ENCODE measurements around the gene FAM177A1.
A peak's percentile ranks its signal among the peaks of the same experiment; 100 is the strongest.
"Not testable (repeated sequence)": the region's sequence is repeated elsewhere in the genome, so short reads cannot be mapped to it uniquely, and the experiment has no call there.

The FAM177A1 gene

GRCh38 chr14:35046048-35046750 lies at the start of gene FAM177A1:
TSS of gene FAM177A1 (plus strand) at chr14:35046272. CDS start at chr14:35046464, 192 bp downstream.
- peak; percentile 97 for DNase-seq (ENCODE audit: low read depth in 1 of 2, low spot score in 1 of 2)

GRCh38 chr14:34997762-34998161 lies 48.3 kb upstream of the FAM177A1 start:
- DNase-seq (ENCODE audit: low read depth in 1 of 2, low spot score in 1 of 2): no peak

- DNase-seq (ENCODE audit: low read depth in 1 of 2, low spot score in 1 of 2): no peak
These were observed 46.6 kb upstream of the FAM177A1 start for GRCh38 chr14:34999500-34999899.

- DNase-seq (ENCODE audit: low read depth in 1 of 2, low spot score in 1 of 2): no peak
These were observed 44.5 kb upstream of the FAM177A1 start for GRCh38 chr14:35001621-35002020.

GRCh38 chr14:35004839-35005238 lies 41.2 kb upstream of the FAM177A1 start:
- no peak for DNase-seq (ENCODE audit: low read depth in 1 of 2, low spot score in 1 of 2)

- DNase-seq (ENCODE audit: low read depth in 1 of 2, low spot score in 1 of 2): no peak
These were observed 29.5 kb upstream of the FAM177A1 start for GRCh38 chr14:35016568-35016967.

GRCh38 chr14:35020713-35021112 lies 25.4 kb upstream of the FAM177A1 start:
- no peak for DNase-seq (ENCODE audit: low read depth in 1 of 2, low spot score in 1 of 2)

GRCh38 chr14:35028435-35028834 lies 17.6 kb upstream of the FAM177A1 start:
- no peak for DNase-seq (ENCODE audit: low read depth in 1 of 2, low spot score in 1 of 2)

- DNase-seq (ENCODE audit: low read depth in 1 of 2, low spot score in 1 of 2): no peak
These were observed 13.5 kb upstream of the FAM177A1 start for GRCh38 chr14:35032562-35032961.

GRCh38 chr14:35034440-35034833 lies 11.6 kb upstream of the FAM177A1 start:
- no peak for DNase-seq (ENCODE audit: low read depth in 1 of 2, low spot score in 1 of 2)

GRCh38 chr14:35034944-35035554 lies 11.0 kb upstream of the FAM177A1 start:
- not testable (repeated sequence) for DNase-seq (ENCODE audit: low read depth in 1 of 2, low spot score in 1 of 2)

GRCh38 chr14:35038312-35038711 lies 7.8 kb upstream of the FAM177A1 start:
- DNase-seq (ENCODE audit: low read depth in 1 of 2, low spot score in 1 of 2): not testable (repeated sequence)

GRCh38 chr14:35042632-35043031 lies 3.4 kb upstream of the FAM177A1 start:
- DNase-seq (ENCODE audit: low read depth in 1 of 2, low spot score in 1 of 2): no peak

- DNase-seq (ENCODE audit: low read depth in 1 of 2, low spot score in 1 of 2): no peak
These were observed 3.0 kb upstream of the FAM177A1 start for GRCh38 chr14:35043046-35043445.

GRCh38 chr14:35044939-35045797 lies 904 bp upstream of the FAM177A1 start:
- DNase-seq (ENCODE audit: low read depth in 1 of 2, low spot score in 1 of 2): no peak

- DNase-seq (ENCODE audit: low read depth in 1 of 2, low spot score in 1 of 2): no peak
These were observed 349 bp upstream of the FAM177A1 start for GRCh38 chr14:35045798-35046047.

- no peak for DNase-seq (ENCODE audit: low read depth in 1 of 2, low spot score in 1 of 2)
These were observed 872 bp downstream of the FAM177A1 start for GRCh38 chr14:35046751-35047536.

- DNase-seq (ENCODE audit: low read depth in 1 of 2, low spot score in 1 of 2): no peak
These were observed 2.0 kb downstream of the FAM177A1 start for GRCh38 chr14:35047976-35048513.

- DNase-seq (ENCODE audit: low read depth in 1 of 2, low spot score in 1 of 2): no peak
These were observed 4.6 kb downstream of the FAM177A1 start for GRCh38 chr14:35050652-35051051.

- no peak for DNase-seq (ENCODE audit: low read depth in 1 of 2, low spot score in 1 of 2)
These were observed 5.7 kb downstream of the FAM177A1 start for GRCh38 chr14:35051796-35052195.

- no peak for DNase-seq (ENCODE audit: low read depth in 1 of 2, low spot score in 1 of 2)
These were observed 6.6 kb downstream of the FAM177A1 start for GRCh38 chr14:35052637-35053036.

Measured in activated T-helper 1 cell treated with anti-CD3 and anti-CD28 coated beads, Interleukin-2, amount 50 U/mL, for 16 hours (primary cell).